ENCODE measurements around the gene SSX7.
"Not testable (repeated sequence)": the region's sequence is repeated elsewhere in the genome, so short reads cannot be mapped to it uniquely, and the experiment has no call there.

Gene SSX7

DNA sequence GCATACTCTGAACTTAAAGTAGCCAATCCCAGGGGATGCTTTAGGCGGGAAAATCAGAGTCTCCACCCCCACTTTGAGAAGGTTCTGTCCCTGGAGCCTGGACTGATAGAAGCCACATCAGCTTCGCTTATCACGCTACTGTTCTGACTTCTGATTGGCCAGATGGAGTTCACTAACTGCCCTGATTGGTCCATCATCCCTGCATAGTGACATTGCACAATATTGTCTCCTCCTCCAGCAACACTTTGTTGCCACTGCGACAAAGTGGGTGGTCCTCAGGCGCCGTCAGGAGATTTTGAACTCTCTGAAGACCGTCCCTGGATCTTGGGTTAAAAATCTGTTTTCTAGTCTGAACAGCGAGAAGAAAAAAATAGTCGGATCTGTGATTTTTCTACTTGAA is at the start of gene SSX7:
SSX7 (minus strand) TSS at position 101 of the 400 bp plus-strand sequence. CDS start 1,428 bp downstream, outside the sequence.
- DNase-seq (ENCODE audit: insufficient read length, low spot score); FAIRE-seq: not testable (repeated sequence)

DNA sequence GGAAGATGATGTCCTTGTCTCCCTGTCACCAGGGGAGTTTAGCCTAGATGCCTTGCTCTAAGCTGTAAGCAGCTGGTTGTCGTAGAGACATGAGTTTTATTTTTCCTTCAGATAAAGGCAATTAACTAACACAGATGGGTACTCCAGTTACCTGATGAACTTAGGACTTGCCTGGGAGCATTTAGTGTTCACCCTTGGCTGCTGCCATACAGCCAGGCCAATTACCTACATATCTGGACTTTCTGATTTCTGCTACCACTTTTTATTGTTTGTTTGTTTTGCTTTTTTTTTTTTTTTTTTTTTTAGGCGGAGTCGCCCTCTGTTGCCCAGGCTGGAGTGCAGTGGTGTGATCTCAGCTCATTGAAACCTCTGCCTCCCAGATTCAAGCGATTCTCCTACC is 37.3 kb upstream of the SSX7 start:
- FAIRE-seq; DNase-seq (ENCODE audit: insufficient read length, low spot score): not testable (repeated sequence)

- not testable (repeated sequence) for FAIRE-seq; DNase-seq (ENCODE audit: insufficient read length, low spot score)
Measured at GRCh38 chrX:52662218-52662617, 7.5 kb upstream of the SSX7 start.

DNA sequence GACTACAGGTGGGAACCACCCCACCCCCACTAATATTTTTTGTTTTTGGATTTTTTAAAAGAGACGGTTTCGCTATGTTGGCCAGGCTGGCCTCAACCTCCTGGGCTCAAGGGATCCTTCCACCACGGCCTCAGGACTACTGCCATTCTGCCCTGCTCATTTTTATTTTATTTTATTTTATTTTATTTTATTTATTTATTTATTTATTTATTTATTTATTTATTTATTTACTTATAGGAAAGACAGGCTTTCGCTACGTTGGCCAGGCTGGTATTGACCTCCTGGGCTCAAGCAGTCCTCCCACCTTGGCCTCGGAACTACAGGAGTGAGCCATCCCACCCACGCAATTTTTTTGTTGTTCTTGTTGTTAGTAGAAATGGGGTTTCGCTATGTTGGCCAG is 775 bp upstream of the SSX7 start:
- DNase-seq (ENCODE audit: insufficient read length, low spot score); FAIRE-seq: not testable (repeated sequence)

DNA sequence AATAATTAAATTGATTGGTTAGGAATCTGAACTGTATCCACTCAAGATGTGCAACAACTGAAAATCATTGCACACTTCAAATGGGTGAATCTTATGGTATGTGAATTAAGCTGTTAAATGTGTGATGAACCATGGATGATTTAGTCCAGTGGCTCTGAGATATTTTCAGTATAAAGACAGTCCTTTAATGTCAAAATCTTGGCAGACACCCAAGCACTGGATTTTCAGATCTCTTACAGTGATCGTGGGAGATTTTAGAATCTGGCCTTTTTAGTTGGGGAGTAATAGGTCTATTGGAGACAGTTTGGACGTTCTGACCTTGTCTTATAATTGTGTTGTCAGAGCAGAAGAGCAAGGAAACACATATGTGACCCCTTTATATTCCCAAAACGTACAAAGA is 4.0 kb downstream of the SSX7 start:
- not testable (repeated sequence) for FAIRE-seq; DNase-seq (ENCODE audit: insufficient read length, low spot score)

GRCh38 chrX:52648956-52649355 is 5.7 kb downstream of the SSX7 start:
- FAIRE-seq; DNase-seq (ENCODE audit: insufficient read length, low spot score): not testable (repeated sequence)

GRCh38 chrX:52628483-52628882 is 26.2 kb downstream of the SSX7 start:
- not testable (repeated sequence) for FAIRE-seq; DNase-seq (ENCODE audit: insufficient read length, low spot score)

- DNase-seq (ENCODE audit: insufficient read length, low spot score); FAIRE-seq: not testable (repeated sequence)
Measured at GRCh38 chrX:52620661-52621060, 34.0 kb downstream of the SSX7 start.

DNA sequence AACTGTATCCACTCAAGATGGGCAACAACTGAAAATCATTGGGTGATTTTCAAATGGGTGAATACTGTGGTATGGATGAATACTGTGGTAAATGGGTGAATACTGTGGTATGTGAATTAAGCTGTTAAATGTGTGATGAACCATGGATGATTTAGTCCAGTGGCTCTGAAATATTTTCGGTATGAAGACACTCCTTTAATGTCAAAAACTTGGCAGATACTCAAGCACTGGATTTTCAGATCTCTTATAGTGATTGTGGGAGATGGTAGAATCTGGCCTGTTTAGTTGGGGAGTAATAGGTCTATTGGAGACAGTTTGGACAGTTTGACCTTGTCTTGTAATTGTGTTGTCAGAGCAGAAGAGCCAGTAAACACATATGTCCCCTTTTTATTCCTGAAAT is 45.7 kb downstream of the SSX7 start:
- DNase-seq (ENCODE audit: insufficient read length, low spot score) (no peak), FAIRE-seq (no peak)
- no peak for TF ChIP-seq POLR2A (IDR thresholded peaks at IDR 0.05; ENCODE audit: low read depth, low read length)

DNA sequence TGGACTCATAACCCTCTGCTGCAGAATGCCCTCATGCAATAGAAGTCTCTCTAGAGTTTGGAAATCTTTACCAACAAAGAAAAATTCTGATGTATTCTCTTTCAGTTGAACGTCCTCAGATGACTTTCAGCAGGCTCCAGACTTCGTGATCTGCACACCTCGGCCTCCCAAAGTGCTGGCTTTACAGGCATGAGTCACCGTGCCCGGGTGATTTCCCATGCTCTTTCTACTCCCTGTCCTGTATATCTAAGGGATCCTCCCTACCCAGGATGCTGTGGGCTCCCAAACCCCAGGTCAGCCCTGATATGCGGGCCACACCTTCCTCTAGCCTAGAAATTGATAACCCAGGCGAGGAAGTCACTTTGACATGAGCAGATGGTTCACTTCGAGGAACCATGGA is 51.5 kb downstream of the SSX7 start:
- not testable (repeated sequence) for FAIRE-seq; DNase-seq (ENCODE audit: insufficient read length, low spot score)

GRCh38 chrX:52598886-52599285 is 55.8 kb downstream of the SSX7 start:
- no peak for TF ChIP-seq POLR2A (IDR thresholded peaks at IDR 0.05; ENCODE audit: low read depth, low read length)
- DNase-seq (ENCODE audit: insufficient read length, low spot score) = no peak
- no peak for FAIRE-seq

- TF ChIP-seq POLR2A (IDR thresholded peaks at IDR 0.05; ENCODE audit: low read depth, low read length) = no peak
- DNase-seq (ENCODE audit: insufficient read length, low spot score) = no peak
- FAIRE-seq = no peak
Measured at GRCh38 chrX:52594658-52595057, 60.0 kb downstream of the SSX7 start.
